Calu3 (cell line): ENCODE results near the gene SNX1. TPM values are rescaled to one million over a fixed set of nuclear protein-coding genes. Genes with fewer than 3 reads are reported as not detected.

Experiments used
- BruUV-seq: library from RNA; stranded (reverse); fragments of 400-500 nt; replicated peaks from 2 replicates; lab custom pipeline; 2021; lab: Mats Ljungman, UMichigan
- CTCF ChIA-PET: fragments of 300-600 bp; sonication (Branson Sonifier 250); formaldehyde crosslinking; loops from one replicate; lab custom pipeline; 2022; ENCODE audit warnings: antibody characterized with exemption; lab: Charles Lee
- DNase-seq: peaks from one replicate; pipeline ENCODE4 v3.0.0; 2022
- H3K27ac Mint-ChIP-seq: one replicate; pipeline ENCODE4 v1.8.0; 2022; ENCODE audit warnings: mixed read lengths; ENCODE audit not compliant: unreplicated experiment
- H3K27me3 Mint-ChIP-seq: one replicate; pipeline ENCODE4 v1.8.0; 2022; ENCODE audit warnings: mixed read lengths; ENCODE audit not compliant: unreplicated experiment
- H3K36me3 Mint-ChIP-seq: one replicate; pipeline ENCODE4 v1.8.0; 2022; ENCODE audit warnings: mild to moderate bottlenecking, moderate library complexity, mixed read lengths; ENCODE audit not compliant: insufficient read depth, unreplicated experiment
- H3K4me1 Mint-ChIP-seq: one replicate; pipeline ENCODE4 v1.8.0; 2022; ENCODE audit warnings: mild to moderate bottlenecking, low read depth, mixed read lengths; ENCODE audit not compliant: unreplicated experiment
- H3K4me3 Mint-ChIP-seq: one replicate; pipeline ENCODE4 v1.8.0; 2022; ENCODE audit warnings: mild to moderate bottlenecking, low read depth, moderate library complexity, mixed read lengths; ENCODE audit not compliant: unreplicated experiment
- H3K9me3 Mint-ChIP-seq: one replicate; pipeline ENCODE4 v1.8.0; 2022; ENCODE audit warnings: low read depth, mixed read lengths; ENCODE audit not compliant: unreplicated experiment
- CTCF ChIP-seq: fragments of 200-600 bp; IDR thresholded peaks from one replicate; pipeline ENCODE4 v1.8.0; 2022; ENCODE audit warnings: antibody characterized with exemption; ENCODE audit not compliant: unreplicated experiment
- intact Hi-C: fragments of 100-400 bp; cut with micrococcal nuclease; formaldehyde crosslinking; loops from one replicate; pipeline ENCODE4 v1.10.0; 2022; ENCODE audit not compliant: unreplicated experiment
- total RNA-seq: library from RNA; stranded (reverse); gene quantifications from 2 replicates; pipeline ENCODE4 v1.2.3, GENCODE V29; 2022

The SNX1 gene
- total RNA-seq, 1 experiment from 2014 or later = 108 TPM

- no peaks in the 10 kb centered on the region for H3K4me1 Mint-ChIP-seq
- TF ChIP-seq CTCF = no peak
- CTCF ChIA-PET = no interaction called here
Measured at GRCh38 chr15:64110950-64111678, 15.3 kb downstream of the SNX1 start.

DNA sequence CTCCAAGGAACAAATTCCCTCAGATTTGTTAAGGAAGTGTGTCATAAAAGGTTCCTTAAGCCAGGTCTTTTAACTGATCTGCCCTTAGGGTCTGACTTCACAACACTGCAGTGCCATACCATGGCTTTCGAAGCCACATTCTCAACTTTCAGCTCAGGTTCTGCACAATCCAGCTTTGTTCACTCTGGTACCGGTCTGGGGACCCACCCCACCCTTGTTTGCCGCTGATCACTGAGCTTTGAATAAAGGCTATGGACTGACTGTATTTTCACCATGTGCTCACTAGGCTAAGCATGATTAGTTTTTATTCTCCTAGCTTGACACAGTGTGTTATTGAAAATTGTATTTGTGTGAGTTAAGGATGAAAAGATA lies 15.9 kb downstream of the SNX1 start:
- Mint-ChIP-seq H3K27me3 (no peaks in the 10 kb centered on the region), H3K4me3 (no peak overlapping the region), H3K27ac (no peak overlapping the region), H3K9me3 (no peaks in the 10 kb centered on the region), H3K36me3 (peaks cover 16% of the 10 kb centered on the region), H3K4me1 (no peaks in the 10 kb centered on the region)
- BruUV-seq = no TSS peak
- TF ChIP-seq CTCF = no peak
- CTCF ChIA-PET = no interaction called here
- intact Hi-C loops = no loop called here
- DNase-seq = no peak

More at GRCh38 chr15:64110950-64111678, 15.3 kb downstream of the SNX1 start:
- Mint-ChIP-seq H3K4me3 (no peak overlapping the region), H3K9me3 (no peaks in the 10 kb centered on the region), H3K27me3 (no peaks in the 10 kb centered on the region), H3K27ac (no peak overlapping the region), H3K36me3 (peaks cover 16% of the 10 kb centered on the region)
- intact Hi-C loops = no loop called here
- no peak for DNase-seq
- BruUV-seq = no TSS peak

DNA sequence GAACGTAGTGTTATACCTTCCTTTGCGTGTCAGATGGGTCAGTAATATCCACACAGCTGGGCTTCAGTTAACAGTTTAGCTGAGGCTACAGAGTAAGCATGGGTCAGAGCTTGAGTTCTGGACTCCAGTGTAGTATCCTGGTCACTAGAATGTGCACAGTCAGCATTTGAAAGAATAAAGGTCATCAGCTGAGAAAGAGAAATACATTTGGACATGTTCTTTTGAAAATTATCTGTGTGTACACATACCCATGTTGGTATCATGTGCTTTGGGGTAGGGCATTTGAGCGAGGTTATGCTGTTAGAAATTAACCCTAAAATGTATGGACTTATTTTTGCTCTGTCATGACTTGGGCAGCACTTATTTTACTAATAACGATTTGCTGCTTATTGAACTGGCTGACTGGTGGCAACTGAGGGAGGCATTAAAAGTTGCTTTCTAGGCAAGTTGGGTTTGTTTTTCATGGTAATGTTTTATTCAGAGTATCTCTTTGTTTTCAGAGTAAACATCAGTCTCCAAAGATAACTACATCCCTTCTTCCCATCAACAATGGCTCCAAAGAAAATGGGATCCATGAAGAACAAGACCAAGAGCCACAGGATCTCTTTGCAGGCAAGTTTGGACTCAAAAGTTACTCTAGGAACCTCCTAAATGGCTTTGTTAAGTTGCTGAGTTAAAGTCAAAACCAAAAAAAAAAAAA lies 16.4 kb downstream of the SNX1 start:
- DNase-seq = no peak
- Mint-ChIP-seq H3K4me1 (no peaks in the 10 kb centered on the region), H3K27me3 (no peaks in the 10 kb centered on the region), H3K36me3 (peaks cover 20% of the 10 kb centered on the region), H3K9me3 (no peaks in the 10 kb centered on the region), H3K27ac (no peak overlapping the region), H3K4me3 (no peak overlapping the region)
- intact Hi-C loops = no loop called here
- CTCF ChIA-PET = no interaction called here
- no TSS peak for BruUV-seq
- TF ChIP-seq CTCF = no peak

DNA sequence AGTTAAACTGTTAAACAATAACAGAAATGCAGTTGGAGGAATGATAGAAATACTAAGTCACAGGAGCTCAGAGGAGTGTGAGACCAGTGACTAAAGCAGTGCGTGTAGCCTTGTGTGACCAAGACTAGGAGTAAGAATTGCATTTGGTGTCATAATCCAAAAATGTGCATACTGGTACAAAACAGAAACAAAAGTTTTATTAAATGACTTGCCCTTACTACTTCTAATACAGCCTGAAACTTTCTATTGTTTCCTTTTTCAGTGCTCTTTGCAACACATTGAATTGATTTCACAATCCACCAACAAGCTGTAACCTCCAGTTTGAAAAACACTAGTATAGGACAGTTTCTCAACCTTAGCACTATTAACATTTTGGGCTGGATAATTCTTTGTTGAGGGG lies 17.1 kb downstream of the SNX1 start:
- no TSS peak for BruUV-seq
- intact Hi-C loops = no loop called here
- H3K27me3 Mint-ChIP-seq = no peaks in the 10 kb centered on the region
- H3K4me3 Mint-ChIP-seq = no peak overlapping the region
- H3K4me1 Mint-ChIP-seq = no peaks in the 10 kb centered on the region
- TF ChIP-seq CTCF = no peak
- H3K36me3 Mint-ChIP-seq = peaks cover 22% of the 10 kb centered on the region
- no peaks in the 10 kb centered on the region for H3K9me3 Mint-ChIP-seq
- CTCF ChIA-PET = no interaction called here
- no peak for DNase-seq
- H3K27ac Mint-ChIP-seq = no peak overlapping the region
